ENCODE data around the gene EPHB1.

DNA sequence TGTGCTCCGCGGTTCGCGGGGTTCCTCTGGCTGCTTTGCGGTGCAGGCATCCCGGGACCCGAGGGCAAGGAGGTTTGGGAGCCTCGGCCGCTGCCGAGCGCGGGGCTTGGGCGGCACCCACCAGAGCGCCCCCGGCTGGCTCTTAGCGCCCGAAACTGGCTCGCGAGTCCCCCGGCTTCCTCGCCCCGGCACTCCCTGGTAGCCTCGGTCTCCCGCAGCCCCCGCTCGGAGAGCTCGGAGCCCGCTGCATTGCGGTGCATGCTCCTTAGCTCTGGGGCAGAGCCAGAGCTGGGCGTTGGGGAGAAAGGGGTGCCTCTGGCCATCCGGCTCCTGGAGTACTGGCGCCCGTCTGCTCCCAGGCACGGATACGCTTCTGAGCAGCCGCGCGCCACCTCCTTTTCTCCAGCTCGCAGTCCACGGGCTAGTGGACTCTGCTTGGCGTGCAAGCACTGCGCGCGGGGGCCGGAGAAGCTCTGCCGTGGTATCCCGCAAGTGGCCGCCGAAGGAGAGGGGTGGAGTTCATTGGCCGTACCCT, 753 bp downstream of the EPHB1 start:
- TF ChIP-seq CTCF (IDR thresholded peaks at IDR 0.05; ENCODE audit: insufficient read depth, low read length) (no peak), POLR2AphosphoS5 (IDR thresholded peaks at IDR 0.05; ENCODE audit: low read depth) (no peak), GABPA (IDR thresholded peaks at IDR 0.05; ENCODE audit: low read depth) (no peak), REST (IDR thresholded peaks at IDR 0.05; ENCODE audit: insufficient replicate concordance, low read depth) (no peak), SPI1 (IDR thresholded peaks at IDR 0.05; ENCODE audit: borderline replicate concordance, low read depth) (no peak)
